Skin of body (tissue), 2 donors: ENCODE measurements around the gene SORCS2. TPM values are rescaled to one million over a fixed set of nuclear protein-coding genes. Genes with fewer than 3 reads are reported as not detected.

Experiments used
- DNase-seq: peaks from one replicate; lab custom pipeline; 2025; lab: John Stamatoyannopoulos, UW
- total RNA-seq: library from RNA; depleted of rRNA; stranded (reverse); fragments of >200 nt; gene quantifications from one replicate; pipeline ENCODE4 v1.2.3, GENCODE V29; 2014

SORCS2 gene
- total RNA-seq, 1 donor from 2014 or later = 5.8 TPM

DNA sequence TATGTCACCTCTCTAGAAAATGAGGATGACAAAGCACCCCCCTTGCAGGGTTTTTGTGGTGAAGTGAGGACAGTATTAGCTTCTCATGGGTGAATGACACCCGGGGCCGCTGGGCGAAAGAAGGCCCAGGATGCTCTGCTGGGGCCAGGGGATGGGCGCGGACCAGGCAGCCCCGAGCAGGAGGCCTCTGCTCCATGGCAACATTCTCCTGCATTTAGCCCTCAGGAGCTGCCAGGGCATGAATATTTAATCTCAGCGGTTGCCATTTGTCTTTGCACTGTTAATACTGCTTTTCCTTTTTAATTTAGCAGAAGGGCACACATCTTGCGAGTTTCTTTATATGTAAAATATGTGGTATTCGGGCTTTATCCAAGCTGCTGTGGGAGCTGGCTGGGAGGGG is 272.7 kb downstream of the SORCS2 start:
- no peak for DNase-seq

DNA sequence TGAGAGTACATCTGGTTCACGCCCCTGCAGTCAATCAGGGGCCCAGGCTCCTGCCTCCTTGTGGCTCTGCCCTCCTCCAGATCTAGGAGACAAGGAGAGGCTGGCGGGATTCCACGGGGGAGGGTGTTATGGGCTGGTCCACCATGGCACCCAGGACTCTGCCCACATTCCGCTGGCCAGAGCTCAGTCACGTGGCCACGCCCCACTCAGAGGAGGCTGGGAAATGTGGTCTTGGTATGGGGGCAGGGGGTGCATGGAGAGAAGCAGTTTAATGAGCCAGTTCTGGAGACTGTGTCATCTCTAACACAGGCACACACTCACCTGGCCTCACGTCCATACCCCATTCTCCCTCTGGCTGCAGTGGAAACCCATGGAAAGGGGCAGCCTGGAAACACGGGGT is 273.9 kb downstream of the SORCS2 start:
- DNase-seq = no peak

DNA sequence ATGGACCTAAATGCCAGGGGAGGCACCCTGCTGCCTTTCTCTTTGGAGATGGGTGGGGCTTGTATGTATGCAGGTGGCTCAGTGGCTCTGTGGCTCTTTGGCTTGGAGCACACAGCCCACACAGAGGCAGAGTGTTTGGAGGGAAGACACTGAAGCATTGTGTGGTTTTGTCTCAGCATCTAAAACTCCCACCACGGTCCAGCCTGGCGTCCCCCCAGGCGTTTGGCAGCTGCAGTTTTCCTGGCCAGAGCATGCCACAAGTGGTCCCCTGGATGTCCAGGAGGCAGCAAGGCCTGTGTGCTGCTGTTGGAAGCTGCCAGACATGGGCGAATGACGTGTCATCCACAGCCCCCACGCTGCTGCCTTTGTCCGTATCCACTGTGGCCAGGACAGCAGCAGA is 274.6 kb downstream of the SORCS2 start:
- no peak for DNase-seq

DNA sequence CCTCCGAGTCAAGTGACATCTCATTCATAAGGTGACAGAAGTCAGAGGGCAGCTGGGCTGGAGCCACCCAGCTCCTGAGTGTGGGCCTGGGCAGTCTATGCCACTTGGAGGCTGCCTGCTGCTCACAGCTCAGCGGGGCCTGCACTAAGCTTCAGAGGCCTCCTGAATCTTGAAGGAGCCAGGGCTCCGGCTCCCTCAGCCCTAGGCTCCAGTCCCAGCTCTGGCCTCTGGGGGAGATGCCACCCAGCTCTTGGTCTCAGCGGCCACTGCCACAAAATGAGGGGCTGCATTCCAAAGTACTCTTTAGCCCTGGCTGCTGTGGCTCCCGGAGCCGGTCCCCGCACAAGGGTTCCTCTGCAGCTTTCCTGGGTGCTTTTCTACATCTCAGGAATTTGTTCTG is 275.1 kb downstream of the SORCS2 start:
- no peak for DNase-seq

DNA sequence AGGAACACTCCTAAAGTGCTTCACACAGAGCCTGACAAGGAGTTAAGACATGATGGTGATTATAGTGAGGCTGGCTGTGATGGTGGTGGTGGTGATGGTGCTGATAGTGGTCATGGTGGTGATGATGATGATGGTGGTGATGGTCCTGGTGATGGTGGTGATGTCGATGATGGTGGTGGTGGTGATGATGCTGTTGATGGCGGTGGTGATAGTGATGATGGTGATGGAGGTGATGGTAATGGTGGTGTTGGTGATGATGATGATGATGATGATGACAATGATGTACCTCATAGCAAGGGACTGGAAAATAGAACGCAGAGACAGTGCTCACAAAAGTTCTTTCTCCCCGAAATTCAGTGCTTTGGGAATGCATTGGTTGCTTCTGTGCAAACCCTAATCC is 276.7 kb downstream of the SORCS2 start:
- DNase-seq = no peak

DNA sequence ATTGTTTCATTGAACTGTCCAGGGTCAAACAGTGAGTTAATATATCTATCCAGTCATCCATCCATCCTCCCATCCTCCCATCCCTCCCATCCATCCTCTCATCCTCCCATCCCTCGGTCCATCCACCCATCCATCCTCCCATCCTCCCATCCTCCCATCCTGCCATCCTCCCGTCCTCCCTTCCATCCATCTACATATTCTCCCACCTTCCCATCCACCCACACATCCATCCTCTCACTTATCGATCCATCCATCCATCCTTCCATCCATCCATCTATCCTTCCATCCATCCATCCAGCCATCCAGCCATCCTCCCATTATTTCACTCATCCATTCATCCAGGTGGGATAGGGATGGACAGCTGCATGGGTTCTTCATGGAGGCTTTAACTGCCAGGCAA is 277.8 kb downstream of the SORCS2 start:
- no peak for DNase-seq

DNA sequence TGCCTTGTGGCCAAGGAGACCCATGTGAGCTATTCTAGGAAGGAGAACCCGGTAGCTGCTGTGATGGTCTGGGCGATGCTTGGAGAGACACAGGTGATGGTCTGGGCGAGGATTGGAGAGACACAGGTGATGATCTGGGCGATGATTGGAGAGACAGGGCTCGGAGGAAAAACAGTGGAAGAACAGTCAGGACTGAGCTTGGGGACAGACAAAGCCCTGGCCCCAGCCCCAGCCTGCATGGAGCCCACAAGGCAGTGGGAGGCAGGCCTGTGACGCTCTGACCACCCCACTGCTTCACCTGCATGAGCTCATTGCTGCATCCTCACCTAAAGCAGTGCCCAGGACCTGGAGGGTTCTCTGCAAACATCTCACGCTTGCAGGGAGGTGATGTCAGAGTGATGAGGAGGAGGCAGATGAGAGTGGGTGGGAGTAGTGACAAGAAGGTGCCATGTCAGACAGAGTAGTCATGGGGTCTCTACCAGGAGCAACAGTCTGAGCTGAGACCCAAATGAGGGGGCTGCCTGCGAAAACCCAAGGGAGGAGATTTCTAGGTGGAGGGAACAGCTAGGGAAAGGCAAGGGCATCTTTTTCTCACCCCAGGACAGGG is 278.3 kb downstream of the SORCS2 start:
- DNase-seq = no peak

DNA sequence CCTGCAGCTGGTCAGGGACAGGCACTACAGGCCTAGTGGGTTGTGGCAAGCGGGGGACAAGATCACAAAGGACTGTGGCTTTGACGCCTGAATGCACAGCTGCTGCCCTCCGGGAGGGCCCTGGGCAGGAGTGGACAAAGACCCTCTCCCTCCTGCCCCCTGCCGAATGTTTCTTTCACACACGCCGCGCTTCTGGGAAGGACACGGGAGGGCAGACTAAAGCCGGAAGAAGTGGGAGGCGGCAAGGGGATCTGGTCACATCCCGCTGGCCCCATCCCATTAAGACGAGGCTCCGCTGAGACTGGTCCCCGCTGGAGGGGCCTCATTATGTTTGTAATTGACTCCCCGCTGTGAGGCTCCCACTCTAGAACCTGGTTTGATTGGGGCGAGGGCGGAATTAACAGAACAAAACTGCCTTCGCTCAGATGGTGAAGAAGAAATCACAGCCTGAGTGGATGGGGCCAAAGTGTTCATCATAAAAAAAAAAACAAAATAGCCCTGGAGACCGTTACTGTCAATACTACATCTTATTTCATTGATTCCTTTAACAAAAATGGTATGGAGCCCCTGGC is 280.2 kb downstream of the SORCS2 start:
- DNase-seq = no peak

DNA sequence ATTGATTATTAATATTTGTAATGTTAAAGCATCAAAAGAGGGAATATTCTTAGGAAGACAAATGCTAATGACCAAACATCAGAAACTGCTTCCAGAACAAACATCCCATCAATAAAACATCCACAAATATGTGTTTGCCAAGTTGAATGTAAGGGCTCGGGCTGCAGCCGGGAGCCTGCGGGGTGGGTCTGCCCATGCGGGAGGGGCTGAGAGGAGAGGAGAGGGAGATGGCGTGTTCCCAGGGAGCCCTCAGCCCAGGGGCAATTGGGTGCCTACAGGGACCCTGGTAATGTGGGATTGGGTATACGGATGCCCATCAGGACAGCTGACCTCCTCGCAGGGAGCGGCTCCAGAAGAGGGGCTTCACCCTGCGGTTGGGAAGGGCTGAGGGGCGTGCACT is 280.7 kb downstream of the SORCS2 start:
- no peak for DNase-seq

DNA sequence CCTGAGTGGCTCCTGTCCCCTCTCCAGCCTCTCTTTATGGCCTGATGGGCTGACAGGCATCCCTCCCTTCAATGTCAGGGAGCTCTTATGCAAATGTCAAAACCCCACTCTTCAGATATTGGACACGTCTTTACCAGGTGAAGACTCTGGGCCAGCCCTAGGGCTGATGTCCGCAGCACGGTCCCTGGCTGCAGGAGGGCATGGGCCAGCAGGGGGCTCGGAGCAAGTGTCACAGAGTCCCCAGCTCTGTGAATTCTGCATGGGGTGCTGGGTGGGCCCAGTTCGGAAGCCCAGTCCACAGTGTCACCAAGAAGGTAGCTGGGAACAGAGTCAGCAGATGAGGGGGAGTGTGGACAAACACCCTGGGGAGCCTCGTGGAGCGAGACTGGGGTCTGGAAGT is 282.0 kb downstream of the SORCS2 start:
- DNase-seq = no peak

DNA sequence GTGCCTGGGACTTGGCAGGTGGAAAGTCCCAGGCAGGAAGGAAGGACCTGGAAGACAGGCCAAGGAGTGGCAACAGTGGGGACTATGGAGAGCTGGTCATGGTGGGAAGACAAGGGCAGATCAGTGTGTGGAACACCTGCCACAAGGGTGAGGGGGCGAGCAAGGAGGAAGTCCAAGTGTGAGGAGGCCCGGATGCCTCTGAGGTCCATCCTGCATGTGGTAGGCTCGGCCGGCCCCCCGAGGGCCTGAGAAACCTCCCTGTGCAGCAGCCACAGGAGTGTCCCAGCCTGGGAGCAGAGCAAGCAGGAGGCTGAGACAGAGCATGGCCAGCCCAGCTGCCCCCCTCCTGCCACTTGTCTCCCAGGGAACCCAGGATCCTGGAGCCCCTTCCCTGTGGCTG is 282.9 kb downstream of the SORCS2 start:
- DNase-seq = no peak

DNA sequence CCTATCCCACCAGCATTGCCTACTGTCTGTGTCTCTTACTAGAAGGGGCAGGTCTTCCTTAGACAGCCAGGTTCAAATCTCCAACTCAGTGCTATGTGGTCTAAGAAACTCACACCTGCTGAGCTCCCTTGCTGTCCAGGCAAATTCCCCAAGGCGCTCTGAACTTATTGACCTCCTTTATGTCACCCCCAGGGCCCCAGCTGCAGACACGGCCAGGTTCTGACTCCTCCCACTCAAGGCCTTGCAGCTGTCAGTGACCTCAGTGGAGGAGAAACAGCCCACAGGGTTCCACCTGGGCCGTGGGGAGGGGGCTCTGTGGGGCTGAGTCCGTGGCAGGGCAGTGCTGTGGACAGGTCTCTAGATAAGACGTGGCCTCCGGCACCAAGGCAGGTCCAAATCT is 284.5 kb downstream of the SORCS2 start:
- DNase-seq = no peak

DNA sequence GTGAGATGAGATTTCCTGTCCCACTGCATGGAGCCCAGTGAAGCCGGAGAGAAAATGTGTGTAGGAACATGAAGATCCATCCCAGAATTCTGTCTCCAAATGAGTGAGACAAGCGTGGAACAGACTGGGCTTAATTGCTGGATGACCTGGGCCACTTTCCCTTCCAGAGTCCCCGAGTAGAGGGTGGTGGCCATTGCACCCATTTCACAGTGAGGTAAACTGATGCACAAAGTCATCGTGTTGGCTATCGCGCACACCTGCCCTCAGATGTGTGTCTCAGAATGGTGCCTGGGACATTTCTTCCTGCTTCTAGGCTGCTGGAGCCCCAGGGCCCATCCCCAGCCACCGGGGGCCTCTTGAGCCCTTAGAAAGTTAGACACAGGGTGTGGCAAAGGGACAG is 285.4 kb downstream of the SORCS2 start:
- DNase-seq = no peak

DNA sequence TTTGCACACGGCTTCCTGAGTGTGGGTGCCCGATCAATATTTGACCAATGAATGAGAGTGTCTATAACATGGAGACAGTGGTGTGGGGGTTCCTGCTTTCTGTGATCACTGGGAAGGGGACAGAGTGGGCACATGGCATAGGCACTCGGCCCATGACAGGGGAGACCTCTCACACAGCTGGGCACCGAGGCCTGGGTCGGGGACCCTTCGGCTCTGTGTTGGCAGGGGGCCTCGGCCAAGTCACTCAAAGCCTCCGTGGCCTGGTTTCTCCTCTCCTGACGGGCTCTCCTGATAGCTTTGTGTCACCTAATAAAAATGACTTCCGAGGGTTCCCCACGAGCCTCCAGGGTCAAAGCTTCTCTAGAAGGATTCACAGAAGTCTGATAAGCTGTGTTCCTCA is 286.3 kb downstream of the SORCS2 start:
- DNase-seq = no peak

DNA sequence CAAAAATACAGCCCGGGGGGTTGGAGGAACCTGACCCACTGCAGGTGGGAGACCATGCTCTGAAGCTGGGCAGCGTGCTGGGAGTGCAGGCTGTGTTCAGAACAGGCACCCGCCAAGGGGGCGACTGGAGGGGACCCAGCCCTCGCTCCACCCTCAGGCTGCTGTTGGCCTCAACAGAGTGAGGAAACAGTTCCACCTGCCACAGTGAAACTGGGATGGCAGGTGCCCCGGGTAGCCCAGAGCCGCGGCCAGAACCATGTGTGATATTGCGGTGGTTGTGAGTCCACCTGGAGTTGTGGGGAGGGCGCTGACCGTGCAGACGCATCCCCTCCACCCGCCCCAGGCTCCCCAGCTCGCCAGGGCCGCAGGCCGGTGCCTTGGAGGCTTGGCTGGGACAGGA is 288.1 kb downstream of the SORCS2 start:
- no peak for DNase-seq

DNA sequence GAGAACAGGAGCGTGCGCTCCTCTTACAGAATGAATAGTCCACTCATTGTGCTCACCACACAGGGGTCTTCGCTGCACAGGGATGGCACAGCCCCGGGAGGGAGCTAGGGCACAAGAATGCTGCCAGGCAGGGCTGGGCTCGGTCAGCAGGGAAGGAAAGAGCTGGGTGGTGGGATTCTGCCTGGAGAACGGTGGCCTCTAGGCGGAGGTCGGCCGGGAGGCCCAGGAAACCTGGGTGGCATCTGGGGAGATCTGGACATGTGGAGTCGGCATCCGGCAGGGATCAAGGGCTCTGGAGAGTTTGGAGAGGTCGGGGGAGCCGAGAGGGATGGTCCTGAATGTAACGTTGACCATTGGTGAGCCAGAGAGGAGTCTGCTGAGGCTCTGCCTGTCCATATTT is 288.9 kb downstream of the SORCS2 start:
- no peak for DNase-seq

DNA sequence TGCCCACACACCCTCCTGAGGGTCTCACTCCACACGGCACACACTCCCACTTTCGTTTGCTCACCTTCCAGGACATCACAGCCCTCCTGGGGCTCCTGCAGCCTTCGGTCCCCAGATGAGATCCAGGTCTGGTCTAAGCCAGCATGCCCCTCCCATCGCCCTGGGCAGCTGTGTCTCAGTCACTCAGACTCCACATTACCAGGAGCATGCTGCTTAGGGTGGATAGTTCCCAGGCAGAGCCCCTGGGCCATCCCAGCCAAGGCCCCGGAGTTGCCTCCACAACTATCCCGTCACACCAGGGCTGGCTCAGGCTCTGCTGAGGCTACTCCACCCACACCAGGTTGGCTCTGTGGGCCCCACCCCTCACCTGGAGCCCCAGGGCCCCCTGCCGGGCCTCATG is 292.8 kb downstream of the SORCS2 start:
- DNase-seq = no peak

DNA sequence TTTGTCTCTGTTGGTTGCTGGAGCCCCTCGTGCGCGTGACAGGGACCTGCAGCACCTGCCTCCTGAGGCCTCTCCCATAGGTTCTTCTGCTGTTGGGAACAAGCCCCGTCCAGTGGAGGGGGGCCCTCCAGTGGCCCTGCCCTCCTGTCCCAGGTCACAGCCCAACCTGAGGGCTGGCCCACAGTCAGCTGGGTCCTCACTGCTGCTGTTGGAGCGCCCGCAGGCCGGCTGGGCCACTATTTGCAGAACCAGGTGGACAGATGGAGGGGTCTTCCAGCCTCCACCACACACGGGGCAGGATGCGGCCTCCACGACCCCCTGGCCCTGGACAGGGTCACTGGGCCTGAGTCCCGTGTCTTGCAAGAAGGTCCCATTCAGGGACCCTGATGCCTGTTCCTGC is 293.8 kb downstream of the SORCS2 start:
- no peak for DNase-seq

DNA sequence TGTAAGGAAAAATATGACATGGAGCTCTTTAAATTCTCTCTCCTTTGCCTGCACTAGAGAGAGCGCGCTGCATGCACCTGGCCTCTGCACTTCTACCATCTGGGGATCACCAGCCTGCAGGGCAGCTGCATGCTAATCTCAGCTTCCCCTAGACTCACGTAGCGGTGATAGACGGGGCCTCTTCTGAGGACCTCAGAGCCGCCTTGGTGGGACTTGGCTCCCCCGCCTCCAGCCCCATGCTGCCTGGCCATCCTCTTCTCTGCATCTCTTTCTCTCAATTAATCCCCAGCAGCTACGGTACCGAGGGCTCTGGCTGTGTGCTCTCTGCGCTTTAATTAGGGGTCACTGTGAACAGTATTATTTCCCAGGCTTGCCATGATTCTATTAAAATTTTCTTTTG is 295.2 kb downstream of the SORCS2 start:
- no peak for DNase-seq

DNA sequence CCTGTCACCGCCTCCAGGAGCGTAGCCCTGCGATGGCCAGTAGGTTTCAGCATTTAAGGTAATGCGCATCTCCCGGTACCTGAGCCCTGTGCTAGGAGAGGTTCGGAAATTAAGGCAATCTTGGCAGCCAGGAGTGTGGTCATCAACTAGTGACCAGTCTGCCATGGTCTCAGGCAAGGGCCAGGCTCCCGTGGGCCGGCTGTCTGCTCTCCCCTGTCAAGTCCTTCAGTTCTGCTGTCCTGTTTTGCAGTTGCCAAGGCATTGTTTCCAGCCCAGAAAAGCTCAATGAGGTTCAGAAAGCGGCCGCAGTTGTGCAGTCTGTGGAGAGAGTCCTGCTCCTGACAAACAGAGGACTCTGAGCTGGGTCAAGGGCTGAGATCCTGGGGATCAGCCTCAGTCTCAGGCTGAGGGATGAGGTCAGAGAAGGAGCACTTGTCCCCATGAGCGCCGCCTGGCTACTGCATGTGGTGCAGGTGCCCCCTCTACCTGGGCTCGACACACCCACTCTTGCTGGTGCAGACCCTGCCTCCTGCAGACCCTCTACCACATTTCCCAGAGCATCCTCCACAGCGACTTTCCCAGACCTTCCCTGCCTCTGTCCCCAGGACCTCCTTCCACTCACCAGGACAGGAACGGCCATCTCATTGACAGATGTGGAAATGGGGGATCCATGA is 295.8 kb downstream of the SORCS2 start:
- no peak for DNase-seq

DNA sequence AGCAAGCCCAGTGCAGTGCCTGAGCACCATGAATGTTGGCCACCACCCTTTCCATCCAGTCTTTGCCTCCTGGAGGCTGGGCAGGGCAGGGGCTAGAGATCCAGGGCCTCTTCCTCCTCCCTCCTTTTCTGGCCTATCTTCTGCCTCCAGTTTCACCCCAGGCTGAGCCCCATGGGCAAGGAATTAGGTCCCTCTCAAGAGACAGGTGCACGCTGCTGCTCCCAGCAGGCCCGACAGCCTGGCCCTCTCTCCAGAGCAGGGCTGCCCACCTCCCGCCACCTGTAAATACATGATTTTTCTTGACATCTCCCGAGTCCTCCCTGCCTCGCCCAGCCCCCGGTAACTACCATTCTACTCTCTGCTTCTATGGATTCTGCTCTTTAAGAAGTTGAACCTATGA is 299.6 kb downstream of the SORCS2 start:
- DNase-seq = no peak

DNA sequence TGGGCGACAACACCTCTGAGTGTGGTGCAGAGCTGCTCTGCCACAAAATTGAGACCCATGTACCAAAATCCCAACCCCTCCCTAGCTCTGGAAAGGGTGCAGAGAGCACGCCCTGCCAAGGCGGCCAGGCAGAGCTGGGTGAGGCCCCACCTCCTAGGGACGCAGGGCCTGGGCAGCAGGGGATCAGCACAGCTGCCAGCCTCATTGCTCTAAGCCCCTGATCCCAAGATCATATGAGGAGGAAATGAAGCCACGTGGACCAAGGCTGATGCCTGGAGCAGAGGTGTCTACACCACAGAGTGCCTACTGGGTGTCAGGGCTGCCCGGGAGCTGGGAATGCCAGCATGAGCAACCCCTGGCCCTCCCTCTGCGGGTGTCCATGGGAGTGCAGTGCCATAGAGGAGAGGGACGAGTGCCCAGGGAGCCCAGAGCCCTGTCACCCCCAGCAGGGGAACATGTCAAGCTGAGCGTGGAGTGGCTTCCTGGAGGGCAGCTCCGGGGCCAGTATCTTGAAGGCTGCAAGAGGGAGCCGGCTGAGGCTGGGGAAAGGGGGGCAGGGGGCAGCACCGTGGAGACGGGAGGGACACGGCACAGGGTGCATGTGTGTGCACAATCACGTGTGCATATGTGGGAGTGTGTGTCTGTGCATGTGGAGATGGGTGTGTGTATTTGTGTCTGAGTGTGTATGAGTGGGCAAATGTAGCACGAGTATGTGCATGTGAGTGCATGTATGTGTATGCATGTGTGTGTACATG is 306.3 kb downstream of the SORCS2 start:
- DNase-seq = no peak

DNA sequence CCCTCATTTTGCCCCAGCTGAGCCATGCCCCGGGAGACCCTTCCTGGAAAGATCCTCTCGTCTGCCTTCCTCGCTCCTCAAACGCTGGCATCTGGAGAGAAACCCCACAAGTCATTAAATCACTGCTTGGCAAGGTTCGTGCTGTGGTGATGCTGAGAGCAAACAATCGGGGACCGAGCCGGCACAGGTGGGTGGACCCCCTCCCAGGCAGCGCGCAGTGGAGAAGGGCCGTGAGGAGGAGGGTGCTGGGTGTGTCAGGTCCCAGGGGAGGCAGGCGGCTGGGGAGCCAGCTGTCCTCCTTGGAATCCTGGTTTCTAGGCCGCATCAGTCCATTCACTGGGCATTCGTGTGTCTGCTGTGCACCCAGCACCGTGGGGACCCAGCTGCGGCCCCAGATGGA is 307.3 kb downstream of the SORCS2 start:
- no peak for DNase-seq
